Fibroblast of skin of abdomen (primary cell): Measurements from ENCODE around the gene ALDH3A2.
"Not testable (repeated sequence)": the region's sequence is repeated elsewhere in the genome, so short reads cannot be mapped to it uniquely, and the experiment has no call there.

Experiments used
- DNase-seq: peaks from one replicate; pipeline ENCODE4 v3.0.0-alpha.2; 2013

The ALDH3A2 gene

GRCh38 chr17:19678581-19679453, 30.3 kb downstream of the ALDH3A2 start:
- no peak for DNase-seq

- no peak for DNase-seq
These were observed 34.6 kb downstream of the ALDH3A2 start for GRCh38 chr17:19683117-19683516.

- not testable (repeated sequence) for DNase-seq
These were observed 36.5 kb downstream of the ALDH3A2 start for GRCh38 chr17:19684909-19685580.

DNA sequence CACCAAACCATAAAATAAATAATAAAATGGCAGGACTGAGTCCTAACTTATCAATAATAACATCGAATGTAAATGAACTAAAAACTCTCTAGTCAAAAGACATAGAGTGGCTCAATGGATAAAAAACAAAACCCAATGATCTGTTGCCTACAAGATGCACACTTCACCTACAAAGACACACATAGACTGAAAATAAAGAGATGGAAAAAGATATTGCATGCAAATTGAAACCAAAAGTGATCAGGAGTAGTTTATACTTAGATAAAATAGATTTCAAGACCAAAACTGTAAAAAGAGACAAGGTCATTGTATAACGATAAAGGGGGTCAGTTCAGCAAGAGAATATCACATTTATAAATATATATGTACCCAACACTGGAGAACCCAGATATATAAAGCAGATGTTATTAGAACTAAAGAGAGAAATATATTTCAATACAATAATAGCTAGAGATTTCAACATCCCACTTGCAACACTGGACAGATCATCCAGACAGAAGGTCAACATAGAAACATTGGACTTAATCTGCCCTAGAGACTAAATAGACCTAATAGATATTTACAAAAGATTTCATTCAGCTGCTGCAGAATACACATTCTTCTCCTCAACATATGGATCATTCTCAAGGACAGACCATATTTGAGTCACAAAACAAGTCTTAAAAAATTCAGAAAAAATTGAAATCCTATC, 38.0 kb downstream of the ALDH3A2 start:
- no peak for DNase-seq

DNA sequence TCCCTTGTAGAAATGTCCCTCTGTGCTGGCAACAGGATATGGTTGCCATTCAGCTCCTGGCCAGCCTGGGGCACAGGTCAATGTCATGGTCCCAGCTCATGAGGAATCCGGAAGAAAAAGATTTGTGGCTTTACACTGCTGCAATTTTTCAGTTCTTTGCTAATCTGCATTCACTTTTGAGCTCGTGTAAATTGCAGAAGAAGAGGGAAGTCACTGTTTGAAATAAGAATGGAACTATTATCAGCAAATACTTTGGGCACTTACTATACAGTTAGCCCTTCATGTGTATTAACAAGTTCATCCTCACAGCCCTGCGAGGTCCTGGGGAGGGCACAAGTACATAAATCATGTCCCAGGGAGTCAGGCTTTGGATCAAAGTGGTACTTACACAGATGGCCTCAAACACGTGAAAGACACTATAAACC, 53.7 kb downstream of the ALDH3A2 start:
- no peak for DNase-seq

- no peak for DNase-seq
These were observed 54.7 kb downstream of the ALDH3A2 start for GRCh38 chr17:19703106-19703827.

DNA sequence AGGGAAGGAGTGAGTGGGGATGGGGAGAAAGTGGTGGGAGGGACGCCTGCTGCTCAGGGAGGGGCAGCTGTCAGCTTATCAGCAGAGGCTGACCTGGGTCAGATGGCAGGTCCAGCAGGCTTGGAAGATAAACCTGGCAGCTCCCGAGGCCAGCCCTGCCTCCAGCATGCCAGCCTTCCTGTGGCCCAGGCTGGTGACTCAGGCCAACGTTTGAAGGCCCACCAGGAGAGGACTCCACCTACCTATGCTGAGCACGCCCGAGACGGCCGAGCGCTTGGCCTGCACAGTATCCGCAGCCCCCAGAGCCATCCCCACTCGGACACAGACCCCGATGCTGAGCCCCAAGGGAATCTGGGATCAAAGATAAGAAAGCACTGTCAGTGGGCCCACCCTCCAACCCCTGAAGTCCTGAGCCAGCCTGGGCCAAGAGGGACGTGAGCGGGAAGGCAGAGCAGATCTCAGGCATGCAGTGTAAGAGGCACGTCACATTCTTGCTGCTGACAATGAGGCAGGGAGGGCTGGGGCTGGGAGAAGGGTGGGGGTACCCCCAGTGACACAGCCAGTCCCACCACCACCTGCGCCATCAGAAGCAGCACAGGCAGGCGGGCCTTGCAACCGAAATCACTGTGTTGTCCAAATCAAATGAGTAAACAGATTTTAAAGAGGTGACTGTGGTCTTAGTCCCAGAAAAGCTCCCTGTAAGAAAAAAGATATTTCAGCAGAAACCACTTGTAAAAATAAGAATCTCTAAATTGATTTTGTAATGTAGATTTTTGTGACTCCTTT, 55.5 kb downstream of the ALDH3A2 start:
- DNase-seq, result no peak

GRCh38 chr17:19705201-19705600, 56.6 kb downstream of the ALDH3A2 start:
- DNase-seq, result no peak

DNA sequence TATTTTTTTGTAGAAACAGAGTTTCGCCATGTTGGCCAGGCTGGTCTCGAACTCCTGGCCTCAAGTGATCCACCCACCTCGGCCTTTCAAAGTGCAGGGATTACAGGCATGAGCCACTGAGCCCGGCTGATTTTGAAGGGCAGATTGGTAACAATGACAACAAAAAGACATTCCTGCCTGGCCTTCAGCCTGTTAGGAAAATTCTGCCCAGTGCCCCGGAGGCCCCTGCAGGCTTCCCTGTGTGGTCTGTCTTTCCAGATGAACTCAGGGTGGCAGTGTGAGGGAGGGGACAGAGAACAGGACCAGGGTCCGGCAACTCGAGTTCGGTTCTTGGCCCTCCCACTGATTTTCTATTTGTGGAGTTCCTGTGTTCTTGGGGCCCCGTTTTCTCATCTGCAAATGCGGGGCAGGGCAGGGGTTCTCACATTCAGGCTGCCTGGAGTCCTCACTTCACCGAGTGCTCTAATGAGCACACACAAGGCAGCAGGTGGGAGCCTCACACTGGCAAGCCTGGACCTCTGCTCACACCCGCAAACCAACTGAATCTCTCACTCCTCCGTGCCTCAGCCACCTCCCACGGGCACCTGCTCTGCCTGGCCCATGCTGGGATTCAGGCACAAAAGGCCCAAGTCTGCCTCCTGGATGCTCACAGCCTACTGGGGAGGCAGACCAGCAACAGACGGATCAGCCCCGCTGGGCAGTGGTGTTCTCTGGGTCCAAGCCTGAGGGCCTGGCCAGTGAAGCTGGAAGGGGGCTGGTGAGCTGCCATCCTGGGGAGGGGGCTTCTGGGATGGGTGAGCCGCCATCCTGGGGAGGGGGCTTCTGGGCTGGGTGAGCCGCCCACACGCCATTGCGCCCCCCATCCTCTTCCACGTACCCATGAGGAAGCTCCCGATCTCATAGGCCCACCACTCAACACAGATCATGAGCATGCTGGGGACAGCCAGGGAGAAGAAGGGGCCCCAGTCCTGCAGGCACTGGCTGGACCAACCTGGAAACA, 57.5 kb downstream of the ALDH3A2 start:
- no peak for DNase-seq

DNA sequence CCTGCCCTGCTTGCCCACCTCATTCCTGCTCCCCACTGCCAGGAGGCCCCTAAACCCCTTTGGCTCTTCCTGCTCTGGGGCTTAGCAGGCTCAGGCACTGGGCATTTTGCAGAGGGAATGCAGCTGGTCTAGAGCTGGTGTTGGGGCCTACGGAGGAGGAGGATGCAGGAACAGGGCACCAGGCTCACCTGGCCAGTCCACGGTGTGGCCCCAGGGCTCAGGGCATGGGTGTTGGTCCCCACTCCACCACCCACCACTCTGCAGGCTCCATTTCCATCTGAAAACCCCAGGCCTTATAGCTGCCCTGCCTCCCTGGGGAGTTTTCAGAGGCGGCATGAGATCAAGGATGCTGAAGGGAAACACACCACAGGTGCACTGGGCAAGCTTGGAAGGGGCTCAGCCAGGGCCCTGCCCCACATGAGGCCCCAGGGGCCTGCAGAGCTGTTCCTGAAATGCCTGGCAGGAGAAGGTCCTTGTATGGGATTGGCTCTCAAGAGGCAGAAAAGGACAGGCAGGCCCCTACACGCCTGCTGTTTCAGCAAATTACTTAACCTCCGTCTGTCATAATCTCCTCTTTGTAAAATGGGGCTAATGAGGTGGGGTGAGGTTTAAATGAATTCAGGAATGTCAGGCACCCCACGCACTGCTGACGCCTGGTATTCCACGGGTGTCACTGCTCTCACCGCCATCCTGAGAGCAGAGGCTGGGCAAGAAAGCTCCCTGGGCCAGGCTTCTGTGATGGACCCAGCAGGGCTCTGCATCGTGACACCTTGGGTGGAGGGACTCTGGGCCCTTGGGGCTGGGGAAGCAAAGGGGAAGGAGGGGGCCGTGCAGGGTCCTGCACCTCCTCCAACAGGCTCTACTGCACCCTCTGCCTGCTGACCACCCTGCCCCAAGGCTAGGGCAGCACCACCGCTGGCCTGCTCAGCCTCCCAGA, 58.5 kb downstream of the ALDH3A2 start:
- no peak for DNase-seq

DNA sequence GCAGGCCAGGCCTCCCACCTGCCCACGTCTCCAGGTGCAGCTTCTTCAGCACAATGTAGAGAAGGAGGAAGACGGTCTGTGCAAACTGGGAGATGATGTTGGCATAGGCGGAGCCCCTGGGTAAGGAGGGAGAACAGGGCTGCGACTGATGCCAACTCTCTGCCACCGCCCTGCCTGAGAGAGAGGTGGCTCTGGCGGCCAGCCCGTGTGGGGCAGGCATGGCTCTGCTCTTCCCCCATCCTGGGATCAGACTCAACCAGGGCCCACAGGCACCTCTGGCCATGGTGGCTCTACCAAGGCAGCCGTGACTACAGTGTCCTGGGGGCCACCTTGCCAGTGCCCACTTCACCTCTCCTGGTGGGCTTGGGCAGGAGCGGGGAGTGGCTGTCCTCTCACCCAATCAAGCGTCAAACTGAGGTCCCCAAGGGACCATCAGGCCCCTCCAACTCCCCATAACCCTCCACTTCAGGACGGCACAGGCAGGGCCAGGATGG, 59.2 kb downstream of the ALDH3A2 start:
- no peak for DNase-seq

DNA sequence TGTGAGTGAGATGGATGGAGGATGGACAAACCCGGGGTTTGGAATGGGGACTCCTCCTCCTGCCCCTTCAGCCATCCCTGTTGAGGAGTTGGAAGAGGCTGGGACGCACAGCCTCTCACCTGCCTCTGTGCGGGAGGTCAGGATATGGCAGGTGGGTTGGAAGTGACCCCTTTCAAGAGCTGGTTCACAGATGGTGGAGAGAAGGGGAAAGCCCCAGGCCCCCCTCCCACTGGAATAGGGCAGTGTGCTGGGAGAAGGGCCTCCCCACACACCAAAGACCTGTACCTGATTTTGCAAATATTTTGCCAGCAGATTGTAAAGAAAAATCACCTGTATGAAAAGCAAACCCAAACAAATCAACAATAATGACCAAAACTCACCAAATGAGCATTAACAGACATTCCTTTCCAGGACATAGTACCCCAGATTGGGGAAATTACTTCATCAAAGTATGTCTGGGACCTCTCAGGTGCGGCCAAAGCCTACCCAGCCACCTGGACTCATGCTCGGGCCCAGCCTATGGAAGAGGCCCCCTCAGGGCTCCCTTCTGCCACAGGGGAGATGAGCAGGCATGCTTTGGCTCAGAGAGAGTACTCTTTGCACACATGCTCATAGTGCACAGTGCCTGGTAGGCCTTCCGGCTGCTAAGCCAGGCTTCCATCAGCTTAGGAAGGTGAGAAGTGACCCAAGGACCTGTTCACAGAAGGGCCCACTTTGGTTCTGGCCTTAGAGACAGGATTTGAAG, 60.1 kb downstream of the ALDH3A2 start:
- no peak for DNase-seq

DNA sequence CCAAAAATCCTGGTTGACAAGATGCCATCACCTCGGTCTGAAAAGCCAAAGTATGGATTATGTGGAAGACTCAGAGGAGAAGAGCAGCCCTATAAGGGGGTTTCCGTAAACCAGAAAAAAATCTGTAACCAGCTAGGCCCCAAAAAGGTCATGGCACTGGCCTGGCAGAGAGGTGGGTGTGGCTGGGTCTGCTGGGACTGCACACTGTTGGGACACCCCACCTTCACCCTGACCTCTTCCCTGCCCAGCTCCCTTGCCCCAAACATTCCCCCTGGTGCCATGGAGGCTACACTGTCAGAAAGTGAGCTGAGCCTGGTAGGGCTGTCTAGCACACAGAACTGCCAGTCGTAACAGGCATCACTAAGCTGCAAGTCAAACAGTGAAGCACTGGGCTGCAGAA, 61.3 kb downstream of the ALDH3A2 start:
- DNase-seq, result no peak

- DNase-seq, result no peak
These were observed 64.0 kb downstream of the ALDH3A2 start for GRCh38 chr17:19712436-19713004.

DNA sequence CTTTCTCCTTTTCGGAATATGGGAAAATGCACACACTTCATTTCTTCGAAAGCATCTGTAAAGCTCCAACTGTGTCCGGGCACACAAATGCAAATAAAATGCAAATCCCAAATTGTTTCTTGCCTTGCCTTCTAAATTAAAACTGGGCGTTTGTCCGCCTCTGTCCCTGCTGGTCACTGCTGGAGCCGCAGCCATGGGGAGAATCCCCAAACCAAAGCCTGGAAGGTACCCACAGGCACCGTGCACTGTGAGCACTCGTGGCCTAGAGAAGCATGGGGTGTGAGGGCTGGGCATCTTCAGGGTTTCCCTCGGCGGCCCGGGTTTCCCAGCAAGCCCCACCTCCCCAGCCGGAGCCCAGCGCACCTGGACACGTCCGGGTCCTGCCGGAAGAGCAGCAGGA, 64.9 kb downstream of the ALDH3A2 start:
- DNase-seq, result no peak

- no peak for DNase-seq
These were observed 65.4 kb downstream of the ALDH3A2 start for GRCh38 chr17:19713901-19714361.

GRCh38 chr17:19714542-19715411, 66.2 kb downstream of the ALDH3A2 start:
- no peak for DNase-seq
